ENCODE measurements around the gene SAMD4A. TPM values are rescaled to one million over a fixed set of nuclear protein-coding genes. Genes with fewer than 3 reads are reported as not detected.

Gene SAMD4A
- total and polyA plus RNA-seq, 2 donors (not counting 1 experiment from before 2014, with no cell fraction given): 9.3 to 39.8 TPM

GRCh38 chr14:54758041-54758440 is 191.1 kb downstream of the SAMD4A start:
- Histone ChIP-seq H3K36me3 (ENCODE audit: control insufficient read depth, insufficient read depth, low read length) (peaks cover 23% of the 10 kb centered on the region), H3K4me3 (replicated peaks in 1 of 4; ENCODE audit: control extremely low read depth in 1 of 4, insufficient read depth in 1 of 4, low read depth in 3 of 4, low read length in 4 of 4) (no peak overlapping the region), H3K27ac (ENCODE audit: insufficient read depth, low read length) (no peak overlapping the region), H3K4me1 (ENCODE audit: control insufficient read depth, extremely low read depth, insufficient read depth, low read length) (no peaks in the 10 kb centered on the region), H3K4me2 (ENCODE audit: extremely low read depth, insufficient read depth, low read length) (no peak overlapping the region), H3K9me3 (ENCODE audit: control insufficient read depth, insufficient read depth, low read depth, low read length) (no peaks in the 10 kb centered on the region), H3K9ac (ENCODE audit: insufficient read depth, low read length) (no peak overlapping the region), H4K20me1 (ENCODE audit: control insufficient read depth, extremely low read depth, insufficient read depth, low read length) (no peaks in the 10 kb centered on the region), H2AFZ (ENCODE audit: low read length) (no peak overlapping the region), H3K27me3 (ENCODE audit: control insufficient read depth, insufficient read depth, low read length) (no peaks in the 10 kb centered on the region), H3K79me2 (ENCODE audit: control insufficient read depth, insufficient read depth, low read length) (no peaks in the 10 kb centered on the region)
- TF ChIP-seq EZH2 (IDR thresholded peaks at IDR 0.05; ENCODE audit: low read length, missing control alignments): no peak
- TF ChIP-seq CTCF (conservative IDR thresholded peaks at IDR 0.05 in 1 of 2, IDR thresholded peaks at IDR 0.05 in 1 of 2; ENCODE audit: low read depth in 1 of 2, low read length in 2 of 2): no peak
- DNase-seq (ENCODE audit: low read depth in 2 of 2): no peak

- Histone ChIP-seq H3K4me1 (ENCODE audit: control insufficient read depth, extremely low read depth, insufficient read depth, low read length) (no peaks in the 10 kb centered on the region), H3K4me3 (replicated peaks in 1 of 4; ENCODE audit: control extremely low read depth in 1 of 4, insufficient read depth in 1 of 4, low read depth in 3 of 4, low read length in 4 of 4) (no peak overlapping the region), H3K36me3 (ENCODE audit: control insufficient read depth, insufficient read depth, low read length) (peaks cover 27% of the 10 kb centered on the region), H3K79me2 (ENCODE audit: control insufficient read depth, insufficient read depth, low read length) (no peaks in the 10 kb centered on the region), H3K4me2 (ENCODE audit: extremely low read depth, insufficient read depth, low read length) (no peak overlapping the region), H3K27me3 (ENCODE audit: control insufficient read depth, insufficient read depth, low read length) (no peaks in the 10 kb centered on the region), H3K27ac (ENCODE audit: insufficient read depth, low read length) (no peak overlapping the region), H3K9me3 (ENCODE audit: control insufficient read depth, insufficient read depth, low read depth, low read length) (no peaks in the 10 kb centered on the region), H2AFZ (ENCODE audit: low read length) (no peak overlapping the region), H4K20me1 (ENCODE audit: control insufficient read depth, extremely low read depth, insufficient read depth, low read length) (no peaks in the 10 kb centered on the region), H3K9ac (ENCODE audit: insufficient read depth, low read length) (no peak overlapping the region)
- TF ChIP-seq CTCF (conservative IDR thresholded peaks at IDR 0.05 in 1 of 2, IDR thresholded peaks at IDR 0.05 in 1 of 2; ENCODE audit: low read depth in 1 of 2, low read length in 2 of 2): no peak
- TF ChIP-seq EZH2 (IDR thresholded peaks at IDR 0.05; ENCODE audit: low read length, missing control alignments): no peak
- no peak for DNase-seq (ENCODE audit: low read depth in 2 of 2)
These were observed 193.2 kb downstream of the SAMD4A start for GRCh38 chr14:54759982-54760585.

- Histone ChIP-seq H3K4me3 (replicated peaks in 1 of 4; ENCODE audit: control extremely low read depth in 1 of 4, insufficient read depth in 1 of 4, low read depth in 3 of 4, low read length in 4 of 4) (no peak overlapping the region), H3K79me2 (ENCODE audit: control insufficient read depth, insufficient read depth, low read length) (no peaks in the 10 kb centered on the region), H4K20me1 (ENCODE audit: control insufficient read depth, extremely low read depth, insufficient read depth, low read length) (no peaks in the 10 kb centered on the region), H3K27ac (ENCODE audit: insufficient read depth, low read length) (no peak overlapping the region), H3K27me3 (ENCODE audit: control insufficient read depth, insufficient read depth, low read length) (no peaks in the 10 kb centered on the region), H3K9me3 (ENCODE audit: control insufficient read depth, insufficient read depth, low read depth, low read length) (no peaks in the 10 kb centered on the region), H3K4me2 (ENCODE audit: extremely low read depth, insufficient read depth, low read length) (no peak overlapping the region), H3K36me3 (ENCODE audit: control insufficient read depth, insufficient read depth, low read length) (peaks cover 26% of the 10 kb centered on the region), H3K4me1 (ENCODE audit: control insufficient read depth, extremely low read depth, insufficient read depth, low read length) (no peaks in the 10 kb centered on the region), H3K9ac (ENCODE audit: insufficient read depth, low read length) (no peak overlapping the region), H2AFZ (ENCODE audit: low read length) (no peak overlapping the region)
- no peak for TF ChIP-seq CTCF (conservative IDR thresholded peaks at IDR 0.05 in 1 of 2, IDR thresholded peaks at IDR 0.05 in 1 of 2; ENCODE audit: low read depth in 1 of 2, low read length in 2 of 2)
- no peak for TF ChIP-seq EZH2 (IDR thresholded peaks at IDR 0.05; ENCODE audit: low read length, missing control alignments)
- no peak for DNase-seq (ENCODE audit: low read depth in 2 of 2)
These were observed 194.1 kb downstream of the SAMD4A start for GRCh38 chr14:54760866-54761575.

Data from fibroblast of lung (primary cell).